H1 (cell line): Measurements from ENCODE around the gene PDZD2. TPM values are rescaled to one million over a fixed set of nuclear protein-coding genes. Genes with fewer than 3 reads are reported as not detected.

ENCODE experiments used
- CTCF ChIA-PET: fragments of 300-600 bp; sonication (Branson Sonifier 250); formaldehyde crosslinking; loops from one replicate; lab custom pipeline; 2021; ENCODE audit not compliant: partially characterized antibody; lab: Charles Lee
- POLR2A ChIA-PET: fragments of 300-600 bp; sonication (Branson Sonifier 250); formaldehyde crosslinking; loops from one replicate; lab custom pipeline; 2021; ENCODE audit warnings: inconsistent platforms; ENCODE audit not compliant: partially characterized antibody; lab: Charles Lee
- DNase-seq, 2 experiments: peaks; one replicate each; pipeline versions ENCODE4 v3.0.0 to v3.0.0-alpha.2; 2010 to 2022; ENCODE audit warnings: low spot score in 2 of 2, low read depth in 1 of 2, mixed read lengths in 1 of 2
- FAIRE-seq: peaks from 2 replicates; lab custom pipeline; 2011; peaks lifted over from hg19 to GRCh38; lab: Jason Lieb, UNC
- H2AFZ ChIP-seq: 2 replicates; pipeline ENCODE4 v1.8.1; 2012; ENCODE audit warnings: low read length, inconsistent platforms
- H2AK5ac ChIP-seq: 2 replicates; pipeline ENCODE4 v1.6.1; 2013; ENCODE audit warnings: low read depth, low read length
- H2BK120ac ChIP-seq: replicated peaks from 2 replicates; pipeline ENCODE3; 2013; ENCODE audit warnings: low read depth, low read length, inconsistent platforms
- H2BK12ac ChIP-seq: 2 replicates; pipeline ENCODE4 v1.6.1; 2013; ENCODE audit warnings: low read depth, low read length
- H2BK15ac ChIP-seq: 2 replicates; pipeline ENCODE4 v1.6.1; 2013; ENCODE audit warnings: low read length
- H2BK20ac ChIP-seq: 2 replicates; pipeline ENCODE4 v1.6.1; 2013; ENCODE audit warnings: low read length
- H2BK5ac ChIP-seq: 2 replicates; pipeline ENCODE4 v1.6.1; 2013; ENCODE audit warnings: low read depth, low read length
- H3K14ac ChIP-seq: 2 replicates; pipeline ENCODE4 v1.6.1; 2013; ENCODE audit warnings: inconsistent platforms; ENCODE audit not compliant: insufficient read length
- H3K18ac ChIP-seq: 2 replicates; pipeline ENCODE4 v1.6.1; 2013; ENCODE audit warnings: low read length; ENCODE audit errors: extremely low read depth
- H3K23ac ChIP-seq: 2 replicates; pipeline ENCODE4 v1.6.1; 2013; ENCODE audit warnings: inconsistent platforms; ENCODE audit not compliant: insufficient read length
- H3K23me2 ChIP-seq: 2 replicates; pipeline ENCODE4 v1.6.1; 2013; ENCODE audit warnings: low read depth, low read length
- H3K27ac ChIP-seq: 2 replicates; pipeline ENCODE4 v1.6.1; 2011; ENCODE audit warnings: low read depth, low read length, inconsistent platforms
- H3K27me3 ChIP-seq, 4 experiments: replicated peaks in 1 of 4; 1 replicate in 1 of 4; 2 replicates in 3 of 4; pipeline versions ENCODE4 v1.6.1 to v1.8.1; 2011 to 2013; ENCODE audit warnings: low read length in 3 of 4, mild to moderate bottlenecking in 3 of 4, inconsistent platforms in 2 of 4, mixed read lengths in 2 of 4, moderate library complexity in 1 of 4; ENCODE audit not compliant: control insufficient read depth in 3 of 4, insufficient read depth in 3 of 4; ENCODE audit errors: extremely low read depth in 1 of 4
- H3K36me3 ChIP-seq, 4 experiments: 2 replicates each; pipeline versions ENCODE4 v1.6.1 to v1.8.1; 2011 to 2013; ENCODE audit warnings: mild to moderate bottlenecking in 4 of 4, low read length in 3 of 4, moderate library complexity in 2 of 4, control low read depth in 1 of 4, inconsistent platforms in 1 of 4; ENCODE audit not compliant: insufficient read depth in 4 of 4, control insufficient read depth in 2 of 4
- H3K4ac ChIP-seq: replicated peaks from 2 replicates; pipeline ENCODE3; 2013; ENCODE audit warnings: low read length, low read depth, mixed read lengths, inconsistent platforms; ENCODE audit not compliant: insufficient read length
- H3K4me1 ChIP-seq, 4 experiments: replicated peaks in 1 of 4; 1 replicate in 1 of 4; 2 replicates in 3 of 4; pipeline versions ENCODE4 v1.6.1 to v1.8.1; 2011 to 2013; ENCODE audit warnings: low read length in 3 of 4, inconsistent platforms in 2 of 4, mixed read lengths in 1 of 4; ENCODE audit not compliant: insufficient read depth in 4 of 4, control insufficient read depth in 3 of 4
- H3K4me2 ChIP-seq, 2 experiments: 2 replicates each; pipeline versions ENCODE4 v1.6.1 to v1.8.1; 2011 to 2013; ENCODE audit warnings: low read depth in 2 of 2, low read length in 2 of 2, control low read depth in 1 of 2, inconsistent platforms in 1 of 2, mild to moderate bottlenecking in 1 of 2; ENCODE audit not compliant: insufficient read depth in 1 of 2
- H3K4me3 ChIP-seq, 4 experiments: fragments of 200-600, 300-600 bp in 1 of 4; sonication (generic), shearing (Covaris generic), sonication (Bioruptor Twin) in 1 of 4; 2 replicates each; pipeline versions ENCODE4 v1.5.1 to v1.8.1; 2011 to 2016; ENCODE audit warnings: low read length in 4 of 4, low read depth in 3 of 4, control low read depth in 2 of 4, inconsistent platforms in 2 of 4, mild to moderate bottlenecking in 2 of 4, mixed read lengths in 1 of 4, moderate library complexity in 1 of 4; ENCODE audit not compliant: insufficient read depth in 2 of 4; ENCODE audit errors: extremely low read depth in 1 of 4
- H3K56ac ChIP-seq: replicated peaks from 2 replicates; pipeline ENCODE3; 2013; ENCODE audit warnings: low read depth, mild to moderate bottlenecking, mixed read lengths, low read length, inconsistent platforms; ENCODE audit not compliant: insufficient read length
- H3K79me1 ChIP-seq: 2 replicates; pipeline ENCODE4 v1.6.1; 2013; ENCODE audit warnings: low read depth, low read length, control low read depth
- H3K79me2 ChIP-seq, 2 experiments: 2 replicates each; pipeline versions ENCODE4 v1.6.1 to v1.8.1; 2012 to 2013; ENCODE audit warnings: low read length in 2 of 2, mild to moderate bottlenecking in 2 of 2, inconsistent platforms in 1 of 2; ENCODE audit not compliant: insufficient read depth in 2 of 2, control insufficient read depth in 1 of 2
- H3K9ac ChIP-seq, 4 experiments: replicated peaks in 1 of 4; 1 replicate in 1 of 4; 2 replicates in 3 of 4; pipeline versions ENCODE4 v1.6.1 to v1.8.1; 2011 to 2013; ENCODE audit warnings: low read depth in 3 of 4, low read length in 3 of 4, control low read depth in 2 of 4, mild to moderate bottlenecking in 2 of 4, moderate library complexity in 2 of 4, inconsistent platforms in 1 of 4; ENCODE audit errors: extremely low read depth in 1 of 4
- H3K9me3 ChIP-seq, 2 experiments: 2 replicates each; pipeline versions ENCODE4 v1.6.1 to v1.8.1; 2012 to 2013; ENCODE audit warnings: mild to moderate bottlenecking in 2 of 2, moderate library complexity in 2 of 2, control low read depth in 1 of 2, inconsistent platforms in 1 of 2, low read depth in 1 of 2, low read length in 1 of 2, mixed read lengths in 1 of 2; ENCODE audit not compliant: insufficient read depth in 2 of 2
- H4K20me1 ChIP-seq, 2 experiments: replicated peaks in 1 of 2; 2 replicates each; pipeline versions ENCODE3 to v1.8.1; 2011 to 2013; ENCODE audit warnings: inconsistent platforms in 2 of 2, low read length in 2 of 2, mild to moderate bottlenecking in 1 of 2; ENCODE audit not compliant: insufficient read depth in 2 of 2, control insufficient read depth in 1 of 2
- H4K5ac ChIP-seq: 2 replicates; pipeline ENCODE4 v1.6.1; 2013; ENCODE audit warnings: low read length, low read depth, mixed read lengths, inconsistent platforms; ENCODE audit not compliant: insufficient read length
- H4K8ac ChIP-seq: 2 replicates; pipeline ENCODE4 v1.8.0; 2013; ENCODE audit warnings: mild to moderate bottlenecking, moderate library complexity, low read length, inconsistent platforms; ENCODE audit not compliant: insufficient read depth; ENCODE audit errors: extremely low read depth
- H4K91ac ChIP-seq: replicated peaks from 2 replicates; pipeline ENCODE3; 2013; ENCODE audit warnings: low read length, mixed read lengths, inconsistent platforms; ENCODE audit not compliant: insufficient read length
- CBX8 ChIP-seq: fragments of 300-800, 300-1000 bp; sonication (generic); IDR thresholded peaks from 2 replicates; pipeline ENCODE4 v1.7.1; 2016; ENCODE audit warnings: low read depth, low read length, borderline replicate concordance
- FOSL1 ChIP-seq: IDR thresholded peaks from 2 replicates; pipeline ENCODE4 v1.6.1; 2011; ENCODE audit warnings: mild to moderate bottlenecking, low read depth, low read length, moderate library complexity; ENCODE audit not compliant: insufficient read depth
- WGBS, 2 experiments: shearing (Covaris generic) in 1 of 2; methylation state at CpG; one replicate each; pipeline versions ENCODE4 v1.1.6 to v1.1.7; 2013 to 2015; ENCODE audit warnings: low lambda C conversion rate in 2 of 2, mixed read lengths in 2 of 2, inconsistent platforms in 1 of 2, low coverage in 1 of 2, missing lambda C conversion rate in 1 of 2; ENCODE audit not compliant: insufficient replicate concordance in 2 of 2, insufficient coverage in 1 of 2, insufficient read length in 1 of 2; ENCODE audit errors: extremely low coverage in 1 of 2, missing lambda C conversion rate in 1 of 2; 5-methylcytosine and 5-hydroxymethylcytosine counted together
- polyA plus RNA-seq, 7 experiments: library from polyadenylated mRNA; depleted of rRNA in 3 of 7; stranded (reverse) in 5 of 7; unstranded in 2 of 7; fragments of >200 nt in 5 of 7; fragments of 200-250 nt in 2 of 7; gene quantifications; 1 replicate in 5 of 7; 2 replicates in 1 of 7; 4 replicates in 1 of 7; pipeline versions ENCODE4 v1.2.1 to v1.2.3, GENCODE V29; 2011 to 2013; ENCODE audit warnings: missing spikeins in 2 of 7, mixed read lengths in 2 of 7
- total RNA-seq: library from RNA; stranded (reverse); fragmentation: NEBNext Ultra II Directional; extraction: Animal tissue kit (Norgen Biotek cat#: 25700); gene quantifications from 2 replicates; pipeline ENCODE4 v1.2.1, GENCODE V29; 2021

Gene PDZD2
- total and polyA plus RNA-seq, 2 of the 8 experiments (the other 6 are each of a cell fraction or from before 2014, with no cell fraction given), result 1.2 to 6.8 TPM

DNA sequence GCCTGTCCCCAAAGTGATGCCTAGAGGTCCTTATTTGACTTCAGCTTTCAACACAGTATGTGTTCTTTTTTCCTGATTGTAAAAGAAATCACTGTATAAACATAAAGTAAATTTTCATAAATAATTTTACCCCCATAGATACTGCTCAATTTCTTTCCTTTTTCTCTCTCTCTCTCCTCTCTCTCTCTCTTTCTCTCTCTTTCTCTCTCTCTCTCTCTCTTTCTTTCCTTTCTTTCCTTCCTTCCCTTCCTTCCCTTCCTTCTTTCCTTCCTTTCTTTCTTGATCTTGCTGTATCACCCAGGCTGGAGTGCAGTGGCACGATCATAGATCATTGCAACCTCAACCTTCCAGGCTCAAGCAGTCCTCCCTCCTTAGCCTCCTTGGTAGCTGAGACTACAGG, 64.8 kb downstream of the PDZD2 start:
- no peak for FAIRE-seq
- 100% methylated on average over 1 of the region's 1 CpG; no CpG with 5 or more reads in 1 of the 2 experiments for WGBS, 2 experiments
- no peaks in the 10 kb centered on the region for H4K20me1 ChIP-seq

More for the DNA sequence above, 64.8 kb downstream of the PDZD2 start:
- H3K27me3 ChIP-seq, result no peaks in the 10 kb centered on the region
- CTCF ChIA-PET, result interaction anchor here (0.6 to 1.9 kb wide), 7 partner anchors 9 to 968 kb away, joined by 3 to 7 read pairs (median 3); no protein-coding TSS in a partner anchor
- POLR2A ChIA-PET, result no interaction called here
- H4K5ac ChIP-seq, result no peak overlapping the region
- H3K27ac ChIP-seq, result no peak overlapping the region
- H3K18ac ChIP-seq, result no peak overlapping the region
- no peak overlapping the region for H3K9ac ChIP-seq
- H2AK5ac ChIP-seq, result no peak overlapping the region
- H3K23ac ChIP-seq, result no peak overlapping the region
- no peak for DNase-seq
- no peak overlapping the region for H2BK120ac ChIP-seq
- no peak overlapping the region for H2BK12ac ChIP-seq
- no peak overlapping the region for H4K91ac ChIP-seq
- H3K56ac ChIP-seq, result no peak overlapping the region
- no peaks in the 10 kb centered on the region for H3K36me3 ChIP-seq
- H3K4me1 ChIP-seq, result no peaks in the 10 kb centered on the region
- no peak overlapping the region for H2BK20ac ChIP-seq
- no peak for TF ChIP-seq FOSL1
- TF ChIP-seq CBX8, result no peak
- TF ChIP-seq, all 59 proteins: peak for 0
- H3K4me2 ChIP-seq, result no peak overlapping the region
- H3K9me3 ChIP-seq, result no peaks in the 10 kb centered on the region
- H3K23me2 ChIP-seq, result peaks cover 2% of the 10 kb centered on the region; the same call in 1 of the 2 replicates
- no peak overlapping the region for H4K8ac ChIP-seq
- no peak overlapping the region for H3K14ac ChIP-seq
- no peaks in the 10 kb centered on the region for H3K79me1 ChIP-seq
- H2BK5ac ChIP-seq, result no peak overlapping the region
- H2AFZ ChIP-seq, result no peak overlapping the region
- no peak overlapping the region for H3K4ac ChIP-seq
- no peaks in the 10 kb centered on the region for H3K79me2 ChIP-seq
- no peak overlapping the region for H2BK15ac ChIP-seq
- no peak overlapping the region for H3K4me3 ChIP-seq
